Endodermal cell (in vitro differentiated cells): ENCODE measurements around the gene BET1L. TPM values are rescaled to one million over a fixed set of nuclear protein-coding genes. Genes with fewer than 3 reads are reported as not detected.

Source experiments
- DNase-seq: peaks from one replicate; pipeline ENCODE4 v3.0.0-alpha.2; 2017
- H3K27ac ChIP-seq: 2 replicates; pipeline ENCODE4 v1.5.1; 2013; ENCODE audit warnings: mild to moderate bottlenecking, low read depth, low read length, moderate library complexity
- H3K27me3 ChIP-seq: 2 replicates; pipeline ENCODE4 v1.6.1; 2013; ENCODE audit warnings: mild to moderate bottlenecking, low read length, moderate library complexity; ENCODE audit not compliant: insufficient read depth, control insufficient read depth, poor library complexity, severe bottlenecking
- H3K36me3 ChIP-seq: 2 replicates; pipeline ENCODE4 v1.7.0; 2013; ENCODE audit warnings: mild to moderate bottlenecking, low read length, moderate library complexity; ENCODE audit not compliant: control insufficient read depth, insufficient read depth
- H3K4me1 ChIP-seq: one replicate; pipeline ENCODE4 v1.7.0; 2013; ENCODE audit warnings: low read length; ENCODE audit not compliant: control insufficient read depth, insufficient read depth
- H3K4me3 ChIP-seq: 2 replicates; pipeline ENCODE4 v1.5.1; 2013; ENCODE audit warnings: mild to moderate bottlenecking, low read length, moderate library complexity
- H3K9ac ChIP-seq: 2 replicates; pipeline ENCODE4 v1.6.1; 2013; ENCODE audit warnings: mild to moderate bottlenecking, low read length, moderate library complexity; ENCODE audit not compliant: poor library complexity, severe bottlenecking; ENCODE audit errors: extremely low read depth
- H3K9me3 ChIP-seq: 2 replicates; pipeline ENCODE4 v1.6.1; 2013; ENCODE audit warnings: mild to moderate bottlenecking, low read length, moderate library complexity; ENCODE audit not compliant: control insufficient read depth
- H3K27ac Mint-ChIP-seq: 2 replicates; pipeline ENCODE4 v1.8.0; 2020; ENCODE audit warnings: mixed read lengths
- H3K27me3 Mint-ChIP-seq: 2 replicates; pipeline ENCODE4 v1.8.0; 2021; ENCODE audit warnings: mild to moderate bottlenecking, mixed read lengths; ENCODE audit not compliant: insufficient read depth
- H3K36me3 Mint-ChIP-seq: 2 replicates; pipeline ENCODE4 v1.8.0; 2020; ENCODE audit warnings: low read depth, mixed read lengths
- H3K4me1 Mint-ChIP-seq: 2 replicates; pipeline ENCODE4 v1.8.0; 2020; ENCODE audit warnings: mixed read lengths
- H3K4me3 Mint-ChIP-seq: 2 replicates; pipeline ENCODE4 v1.8.0; 2020; ENCODE audit warnings: mild to moderate bottlenecking, moderate library complexity, mixed read lengths
- H3K9me3 Mint-ChIP-seq: 2 replicates; pipeline ENCODE4 v1.8.0; 2020; ENCODE audit warnings: mild to moderate bottlenecking, mixed read lengths
- CTCF ChIP-seq: fragments of 200-600 bp; sonication (generic); conservative IDR thresholded peaks from 2 replicates; pipeline ENCODE4 v1.5.0; 2021; ENCODE audit warnings: antibody characterized with exemption, mild to moderate bottlenecking
- WGBS, 2 experiments: methylation state at CpG; one replicate each; pipeline versions ENCODE4 v1.1.5 to v1.1.7; 2013; ENCODE audit warnings: missing lambda C conversion rate in 2 of 2, mixed read lengths in 1 of 2; ENCODE audit not compliant: insufficient coverage in 1 of 2, insufficient read length in 1 of 2; 5-methylcytosine and 5-hydroxymethylcytosine counted together
- total RNA-seq, 2 donors: library from RNA; stranded (reverse); fragmentation: NEBNext Ultra II Directional in 1 of 2; extraction: Animal tissue kit (Norgen Biotek cat#: 25700) in 1 of 2; gene quantifications; 2 replicates in 1 of 2; 3 replicates in 1 of 2; pipeline ENCODE4 v1.2.1, GENCODE V29; 2021

BET1L gene
- total RNA-seq, 2 donors from 2014 or later = 47.4 to 63.7 TPM

GRCh38 chr11:251550-251949 is 44.4 kb upstream of the BET1L start:
- TF ChIP-seq CTCF = no peak
- 94 to 97% methylated on average over 8 to 10 of the region's 10 CpGs for WGBS, 2 experiments
- peaks cover 60% of the 10 kb centered on the region for H3K36me3 Mint-ChIP-seq

GRCh38 chr11:250740-251299 is 43.6 kb upstream of the BET1L start:
- peak; percentile 90 for TF ChIP-seq CTCF
- Histone ChIP-seq H3K4me1 (no peaks in the 10 kb centered on the region), H3K9ac (no peak overlapping the region), H3K4me3 (no peak overlapping the region), H3K9me3 (no peaks in the 10 kb centered on the region), H3K27ac (no peak overlapping the region), H3K27me3 (no peaks in the 10 kb centered on the region), H3K36me3 (peaks cover 73% of the 10 kb centered on the region)
- Mint-ChIP-seq H3K27ac (peak overlapping the region; percentile 70), H3K9me3 (no peaks in the 10 kb centered on the region), H3K27me3 (peaks cover 2% of the 10 kb centered on the region), H3K36me3 (peaks cover 67% of the 10 kb centered on the region), H3K4me1 (no peaks in the 10 kb centered on the region), H3K4me3 (no peak overlapping the region)
- DNase-seq = peak; percentile 93
- WGBS, 2 experiments = 83 to 92% methylated on average over 7 to 10 of the region's 10 CpGs

More at GRCh38 chr11:251550-251949, 44.4 kb upstream of the BET1L start:
- Histone ChIP-seq H3K27me3 (no peaks in the 10 kb centered on the region), H3K27ac (no peak overlapping the region), H3K9me3 (no peaks in the 10 kb centered on the region), H3K4me1 (no peaks in the 10 kb centered on the region), H3K36me3 (peaks cover 66% of the 10 kb centered on the region), H3K4me3 (no peak overlapping the region), H3K9ac (no peak overlapping the region)
- H3K4me3 Mint-ChIP-seq = no peak overlapping the region
- DNase-seq = peak; percentile 28
- H3K27me3 Mint-ChIP-seq = peaks cover 2% of the 10 kb centered on the region
- no peaks in the 10 kb centered on the region for H3K9me3 Mint-ChIP-seq
- no peak overlapping the region for H3K27ac Mint-ChIP-seq
- H3K4me1 Mint-ChIP-seq = no peaks in the 10 kb centered on the region

- peaks cover 73% of the 10 kb centered on the region for H3K36me3 Mint-ChIP-seq
- H3K27me3 ChIP-seq = no peaks in the 10 kb centered on the region
Observed at GRCh38 chr11:250274-250673, 43.1 kb upstream of the BET1L start.

More at GRCh38 chr11:250274-250673, 43.1 kb upstream of the BET1L start:
- Mint-ChIP-seq H3K27ac (no peak overlapping the region), H3K4me3 (no peak overlapping the region), H3K9me3 (no peaks in the 10 kb centered on the region), H3K27me3 (no peaks in the 10 kb centered on the region), H3K4me1 (no peaks in the 10 kb centered on the region)
- DNase-seq = peak; percentile 34
- TF ChIP-seq CTCF = no peak
- H3K36me3 ChIP-seq = peaks cover 78% of the 10 kb centered on the region
- 88 to 97% methylated on average over 4 to 5 of the region's 5 CpGs for WGBS, 2 experiments
- H3K9me3 ChIP-seq = no peaks in the 10 kb centered on the region
- no peak overlapping the region for H3K4me3 ChIP-seq
- no peaks in the 10 kb centered on the region for H3K4me1 ChIP-seq
- no peak overlapping the region for H3K9ac ChIP-seq
- H3K27ac ChIP-seq = no peak overlapping the region
